Tibial nerve (tissue), 3 donors: ENCODE data around the gene SUN2.

Experiments
- CTCF ChIP-seq, 5 experiments: fragments of 200-600 bp in 3 of 5; fragments of 450-650 bp in 2 of 5; sonication (generic) in 3 of 5; IDR thresholded peaks; one replicate each; pipeline ENCODE4 v1.5.1; 2016 to 2019; ENCODE audit warnings: antibody characterized with exemption in 5 of 5, mild to moderate bottlenecking in 3 of 5, moderate library complexity in 2 of 5
- POLR2A ChIP-seq, 2 donors: fragments of 450-650 bp; IDR thresholded peaks; one replicate each; pipeline ENCODE4 v1.6.1; 2017; ENCODE audit warnings: antibody characterized with exemption in 2 of 2, mild to moderate bottlenecking in 2 of 2, moderate library complexity in 2 of 2

GRCh38 chr22:38727530-38728451, 28.0 kb downstream of the SUN2 start:
- no peak for TF ChIP-seq CTCF (IDR thresholded peaks at IDR 0.05)
- TF ChIP-seq POLR2A (IDR thresholded peaks at IDR 0.05): no peak
